CD4-positive, alpha-beta T cell treated with Interleukin-21 for 1 hour (primary cell): ENCODE results near the gene QTRT2.

Experiments used
- DNase-seq: peaks from one replicate; pipeline ENCODE4 v3.0.0-alpha.2; 2020

QTRT2 gene

GRCh38 chr3:114079761-114080160 lies 23.2 kb downstream of the QTRT2 start:
- DNase-seq = no peak

- no peak for DNase-seq
Observed at GRCh38 chr3:114080201-114080600, 23.7 kb downstream of the QTRT2 start.

- no peak for DNase-seq
Observed at GRCh38 chr3:114081037-114081436, 24.5 kb downstream of the QTRT2 start.

GRCh38 chr3:114083112-114083511 lies 26.6 kb downstream of the QTRT2 start:
- DNase-seq = no peak

GRCh38 chr3:114086356-114086755 lies 29.8 kb downstream of the QTRT2 start:
- no peak for DNase-seq

GRCh38 chr3:114089675-114090074 lies 33.1 kb downstream of the QTRT2 start:
- DNase-seq = no peak

- no peak for DNase-seq
Observed at GRCh38 chr3:114092151-114093015, 35.8 kb downstream of the QTRT2 start.

- DNase-seq = no peak
Observed at GRCh38 chr3:114093016-114093380, 36.5 kb downstream of the QTRT2 start.

GRCh38 chr3:114093596-114093995 lies 37.1 kb downstream of the QTRT2 start:
- DNase-seq = no peak

- no peak for DNase-seq
Observed at GRCh38 chr3:114095796-114096195, 39.3 kb downstream of the QTRT2 start.

GRCh38 chr3:114101101-114101500 lies 44.6 kb downstream of the QTRT2 start:
- no peak for DNase-seq

GRCh38 chr3:114103181-114103580 lies 46.6 kb downstream of the QTRT2 start:
- DNase-seq = no peak

GRCh38 chr3:114103858-114104257 lies 47.3 kb downstream of the QTRT2 start:
- no peak for DNase-seq

- no peak for DNase-seq
Observed at GRCh38 chr3:114104414-114104813, 47.9 kb downstream of the QTRT2 start.

GRCh38 chr3:114108137-114108536 lies 51.6 kb downstream of the QTRT2 start:
- DNase-seq = no peak

- no peak for DNase-seq
Observed at GRCh38 chr3:114110439-114110838, 53.9 kb downstream of the QTRT2 start.

GRCh38 chr3:114111060-114111770 lies 54.7 kb downstream of the QTRT2 start:
- DNase-seq = no peak

- DNase-seq = no peak
Observed at GRCh38 chr3:114112696-114113095, 56.2 kb downstream of the QTRT2 start.

- no peak for DNase-seq
Observed at GRCh38 chr3:114114719-114115118, 58.2 kb downstream of the QTRT2 start.

GRCh38 chr3:114115143-114115542 lies 58.6 kb downstream of the QTRT2 start:
- DNase-seq = no peak

- no peak for DNase-seq
Observed at GRCh38 chr3:114119776-114120175, 63.2 kb downstream of the QTRT2 start.

GRCh38 chr3:114120211-114120610 lies 63.7 kb downstream of the QTRT2 start:
- DNase-seq = no peak

GRCh38 chr3:114122027-114122709 lies 65.6 kb downstream of the QTRT2 start:
- no peak for DNase-seq

- no peak for DNase-seq
Observed at GRCh38 chr3:114126461-114126860, 69.9 kb downstream of the QTRT2 start.
